HEK293T (cell line): ENCODE measurements around the gene MZT1.
"Not testable (repeated sequence)": the region's sequence is repeated elsewhere in the genome, so short reads cannot be mapped to it uniquely, and the experiment has no call there.

Source experiments
- CTCF ChIA-PET: fragments of 350-600 bp; formaldehyde crosslinking; extraction: SDS; loops from one replicate; lab custom pipeline; 2021; ENCODE audit warnings: antibody characterized with exemption, inconsistent platforms; lab: Yijun Ruan, JAX
- POLR2A ChIA-PET: fragments of 350-600 bp; formaldehyde crosslinking; extraction: SDS; loops from one replicate; lab custom pipeline; 2020; ENCODE audit warnings: antibody characterized with exemption, inconsistent platforms; lab: Yijun Ruan, JAX
- DNase-seq: peaks from one replicate; pipeline ENCODE4 v3.0.0; 2012; ENCODE audit warnings: mixed read lengths; ENCODE audit errors: extremely low spot score
- ARNT ChIP-seq: fragments of 450-650 bp; IDR thresholded peaks from 2 replicates; pipeline ENCODE4 v1.6.1; 2017; ENCODE audit warnings: mild to moderate bottlenecking
- BHLHE40 ChIP-seq: fragments of 450-650 bp; IDR thresholded peaks from 2 replicates; pipeline ENCODE4 v1.6.1; 2016; ENCODE audit warnings: mild to moderate bottlenecking, moderate library complexity, borderline replicate concordance
- CTBP1 ChIP-seq: fragments of 450-650 bp; IDR thresholded peaks from 2 replicates; pipeline ENCODE4 v1.6.1; 2016; ENCODE audit warnings: borderline replicate concordance
- ELF4 ChIP-seq: fragments of 450-650 bp; IDR thresholded peaks from 2 replicates; pipeline ENCODE4 v1.6.1; 2017; ENCODE audit warnings: antibody characterized with exemption
- FOXA1 ChIP-seq: fragments of 450-650 bp; IDR thresholded peaks from 2 replicates; pipeline ENCODE4 v1.6.1; 2016; ENCODE audit warnings: mild to moderate bottlenecking
- FOXK2 ChIP-seq: fragments of 450-650 bp; IDR thresholded peaks from 2 replicates; pipeline ENCODE4 v1.6.1; 2016; ENCODE audit warnings: mild to moderate bottlenecking
- FOXM1 ChIP-seq: fragments of 450-650 bp; IDR thresholded peaks from 2 replicates; pipeline ENCODE4 v1.6.1; 2017; ENCODE audit warnings: mild to moderate bottlenecking, borderline replicate concordance
- HDGF ChIP-seq: fragments of 450-650 bp; IDR thresholded peaks from 2 replicates; pipeline ENCODE4 v1.6.1; 2017; ENCODE audit warnings: antibody characterized with exemption, borderline replicate concordance
- L3MBTL2 ChIP-seq: fragments of 450-650 bp; conservative IDR thresholded peaks from 2 replicates; pipeline ENCODE4 v1.6.1; 2016; ENCODE audit warnings: mild to moderate bottlenecking
- LEF1 ChIP-seq: fragments of 450-650 bp; IDR thresholded peaks from 2 replicates; pipeline ENCODE4 v1.6.1; 2017; ENCODE audit warnings: mild to moderate bottlenecking, borderline replicate concordance
- NFRKB ChIP-seq: fragments of 450-650 bp; IDR thresholded peaks from 2 replicates; pipeline ENCODE4 v1.6.1; 2016; ENCODE audit warnings: mild to moderate bottlenecking, moderate library complexity
- SP1 ChIP-seq: fragments of 450-650 bp; IDR thresholded peaks from 2 replicates; pipeline ENCODE4 v1.6.1; 2017
- SUZ12 ChIP-seq: fragments of 450-650 bp; IDR thresholded peaks from 2 replicates; pipeline ENCODE4 v1.6.1; 2016; ENCODE audit warnings: mild to moderate bottlenecking
- TARDBP ChIP-seq: fragments of 450-650 bp; IDR thresholded peaks from 2 replicates; pipeline ENCODE4 v1.6.1; 2016
- ZNF384 ChIP-seq: fragments of 450-650 bp; IDR thresholded peaks from 2 replicates; pipeline ENCODE4 v1.6.1; 2016
- TF ChIP-seq, protein P1 (sequence below): fragments of 450-650 bp; IDR thresholded peaks from 2 replicates; pipeline ENCODE4 v1.6.1; 2016

The MZT1 gene

DNA sequence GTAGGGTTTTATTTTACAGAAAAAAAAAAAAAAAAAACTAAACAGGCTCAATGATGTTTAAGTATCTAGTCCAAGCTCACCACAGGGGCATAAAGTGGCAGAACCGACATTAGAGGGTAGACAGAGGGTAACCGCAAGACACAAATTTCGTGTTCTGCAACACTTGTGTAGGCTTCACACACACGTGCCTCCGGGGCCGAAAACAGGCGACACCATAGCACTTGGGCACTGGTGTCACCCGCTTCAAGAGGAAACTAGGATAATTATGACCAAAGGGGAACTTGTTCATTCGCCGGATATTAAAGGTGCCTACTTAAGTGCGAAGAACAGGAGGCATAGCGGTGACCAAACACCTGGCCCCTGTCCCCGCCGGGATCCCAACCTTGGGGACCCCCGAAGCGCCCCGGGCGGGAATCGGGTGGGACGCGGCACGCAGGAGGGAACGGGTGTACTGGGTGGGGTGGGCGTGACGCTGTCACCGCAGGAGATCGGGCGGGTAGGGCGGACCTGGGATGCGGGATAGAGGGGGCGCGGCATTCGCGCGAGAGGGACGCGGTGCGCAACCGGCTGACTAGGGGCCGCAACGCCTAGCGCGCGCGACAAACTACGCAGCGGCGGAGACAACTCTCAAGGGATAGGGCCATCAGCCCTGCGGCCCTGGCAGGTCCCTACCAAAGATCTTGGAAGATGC, 558 bp downstream of the MZT1 start:
- POLR2A ChIA-PET: no interaction called here
- CTCF ChIA-PET: no interaction called here
- peak; percentile 75 for DNase-seq
- TF ChIP-seq L3MBTL2: peak; percentile 98
- no peak for TF ChIP-seq ELF4
- peak; percentile 72 for TF ChIP-seq ZNF384

DNA sequence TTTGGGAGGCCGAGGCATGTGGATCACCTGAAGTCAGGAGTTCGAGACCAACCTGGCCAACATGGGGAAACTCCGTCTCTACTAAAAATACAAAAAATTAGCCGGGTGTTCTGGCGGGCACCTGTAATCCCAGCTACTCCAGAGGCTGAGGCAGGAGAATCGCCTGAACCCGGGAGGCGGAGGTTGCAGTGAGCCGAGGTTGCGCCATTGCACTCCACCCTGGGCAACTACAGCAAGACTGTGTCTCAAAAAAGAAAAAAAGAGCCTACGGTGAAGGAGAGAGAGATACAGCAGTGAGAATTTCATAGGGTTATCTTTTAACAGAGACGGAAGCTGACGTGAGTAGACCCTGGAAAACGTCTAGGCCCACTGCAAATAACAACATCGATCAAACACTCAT, 1.2 kb downstream of the MZT1 start:
- DNase-seq, CTCF ChIA-PET, POLR2A ChIA-PET: not testable (repeated sequence)

DNA sequence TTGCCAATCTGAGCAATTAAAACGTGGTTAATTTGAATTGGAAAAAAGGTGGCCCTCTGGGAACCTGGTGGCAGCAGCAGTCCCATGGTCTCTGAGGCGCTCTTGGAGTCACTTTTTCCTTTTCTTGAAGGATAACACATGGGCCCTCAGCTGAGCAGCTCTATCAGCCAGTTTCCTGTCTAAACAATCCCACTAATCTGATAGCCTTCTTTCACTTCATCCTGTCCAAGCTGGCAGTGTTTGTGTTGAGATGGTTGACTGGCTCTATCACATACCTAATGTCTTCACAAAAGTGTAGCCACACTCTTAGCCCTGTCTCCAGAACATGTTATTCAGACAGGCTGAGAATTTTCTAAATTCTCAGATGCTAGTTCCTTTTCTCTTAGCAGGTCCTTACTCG, 10.7 kb downstream of the MZT1 start:
- CTCF ChIA-PET: no interaction called here
- TF ChIP-seq SP1 (no peak), NFRKB (no peak), ELF4 (no peak), TARDBP (no peak), ARNT (no peak), HDGF (no peak), LEF1 (no peak), CTBP1 (no peak), L3MBTL2 (no peak), BHLHE40 (no peak), FOXM1 (no peak), ZNF384 (no peak), SUZ12 (no peak), FOXA1 (no peak), FOXK2 (no peak)
- TF ChIP-seq, protein P1, sequence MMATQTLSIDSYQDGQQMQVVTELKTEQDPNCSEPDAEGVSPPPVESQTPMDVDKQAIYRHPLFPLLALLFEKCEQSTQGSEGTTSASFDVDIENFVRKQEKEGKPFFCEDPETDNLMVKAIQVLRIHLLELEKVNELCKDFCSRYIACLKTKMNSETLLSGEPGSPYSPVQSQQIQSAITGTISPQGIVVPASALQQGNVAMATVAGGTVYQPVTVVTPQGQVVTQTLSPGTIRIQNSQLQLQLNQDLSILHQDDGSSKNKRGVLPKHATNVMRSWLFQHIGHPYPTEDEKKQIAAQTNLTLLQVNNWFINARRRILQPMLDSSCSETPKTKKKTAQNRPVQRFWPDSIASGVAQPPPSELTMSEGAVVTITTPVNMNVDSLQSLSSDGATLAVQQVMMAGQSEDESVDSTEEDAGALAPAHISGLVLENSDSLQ: no peak
- POLR2A ChIA-PET: no interaction called here
- DNase-seq: no peak

DNA sequence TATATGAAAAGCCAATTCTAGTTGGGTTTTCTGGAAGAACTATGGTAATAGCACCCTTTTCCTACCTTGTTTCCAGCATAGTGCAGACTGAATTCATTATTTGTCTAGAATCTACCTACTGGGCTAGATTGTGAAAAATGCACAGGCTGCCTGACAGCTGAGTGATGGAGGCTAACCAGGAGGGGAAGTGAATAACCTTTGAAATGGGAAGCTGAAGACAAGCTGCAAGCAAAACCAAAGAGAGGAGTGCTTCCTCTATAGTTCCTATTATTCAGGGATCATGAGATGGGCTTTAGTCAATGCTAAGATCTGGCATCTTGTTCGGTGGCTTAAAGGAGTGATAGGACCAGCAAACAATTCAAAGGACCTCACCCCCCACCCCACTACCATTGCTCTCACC, 26.9 kb downstream of the MZT1 start:
- ChIA-PET POLR2A (no interaction called here), CTCF (no interaction called here)
- DNase-seq: no peak
- TF ChIP-seq ZNF384: no peak

DNA sequence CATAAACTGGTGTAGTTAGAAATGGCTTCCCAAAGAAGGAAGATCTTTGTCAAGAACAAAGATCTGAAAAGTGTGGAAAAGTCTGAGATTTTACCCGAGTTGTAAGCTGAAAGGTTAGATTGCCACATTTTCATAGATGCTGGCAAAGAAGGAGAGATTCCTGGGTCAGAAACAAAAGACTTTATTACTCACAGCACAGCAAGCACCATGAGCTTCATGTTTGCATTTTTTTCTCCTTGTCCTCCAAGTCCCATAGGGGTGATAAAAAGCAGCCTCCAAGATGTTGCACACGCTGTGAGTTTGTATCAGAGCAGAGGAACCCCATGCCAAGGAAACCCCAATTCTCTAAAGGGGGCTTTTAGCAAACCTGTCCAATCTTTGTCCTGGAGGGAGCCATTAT, 29.3 kb downstream of the MZT1 start:
- POLR2A ChIA-PET: no interaction called here
- no peak for DNase-seq
- CTCF ChIA-PET: interaction anchor here (0.6 kb wide), 1 partner anchor 235 kb away, joined by 6 read pairs; no protein-coding TSS in a partner anchor
- TF ChIP-seq ARNT: no peak
- no peak for TF ChIP-seq CTBP1
- TF ChIP-seq ZNF384: no peak
- TF ChIP-seq L3MBTL2: no peak
- TF ChIP-seq TARDBP: no peak
- TF ChIP-seq, protein P1: no peak
- no peak for TF ChIP-seq LEF1
- TF ChIP-seq HDGF: no peak
- no peak for TF ChIP-seq SP1
- no peak for TF ChIP-seq FOXA1
- no peak for TF ChIP-seq ELF4
- no peak for TF ChIP-seq SUZ12
- no peak for TF ChIP-seq NFRKB
- TF ChIP-seq FOXK2: no peak
- no peak for TF ChIP-seq FOXM1
- no peak for TF ChIP-seq BHLHE40

DNA sequence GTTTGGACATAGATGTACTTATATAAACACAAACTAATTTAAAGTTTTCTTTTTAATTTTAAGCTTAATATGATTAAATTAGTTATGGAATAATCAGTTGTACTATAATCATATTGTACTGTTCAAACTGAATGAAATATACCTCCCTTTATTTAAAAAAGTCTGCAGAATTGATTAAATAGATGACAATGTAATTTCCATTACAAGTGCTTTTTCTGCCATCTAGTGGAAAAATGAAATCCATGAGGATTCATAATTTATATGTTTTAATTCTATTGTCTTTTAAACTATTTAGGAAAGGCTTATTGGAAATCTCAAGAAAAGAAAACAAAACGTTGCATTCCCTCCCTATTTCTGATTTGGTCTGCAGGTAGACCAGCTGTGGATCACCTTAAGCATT, 30.9 kb downstream of the MZT1 start:
- CTCF ChIA-PET: interaction anchor here (1.3 kb wide), 1 partner anchor 53 kb away, joined by 3 read pairs; no protein-coding TSS in a partner anchor
- no peak for TF ChIP-seq FOXK2
- no peak for TF ChIP-seq CTBP1
- no peak for TF ChIP-seq LEF1
- POLR2A ChIA-PET: no interaction called here
- no peak for DNase-seq

DNA sequence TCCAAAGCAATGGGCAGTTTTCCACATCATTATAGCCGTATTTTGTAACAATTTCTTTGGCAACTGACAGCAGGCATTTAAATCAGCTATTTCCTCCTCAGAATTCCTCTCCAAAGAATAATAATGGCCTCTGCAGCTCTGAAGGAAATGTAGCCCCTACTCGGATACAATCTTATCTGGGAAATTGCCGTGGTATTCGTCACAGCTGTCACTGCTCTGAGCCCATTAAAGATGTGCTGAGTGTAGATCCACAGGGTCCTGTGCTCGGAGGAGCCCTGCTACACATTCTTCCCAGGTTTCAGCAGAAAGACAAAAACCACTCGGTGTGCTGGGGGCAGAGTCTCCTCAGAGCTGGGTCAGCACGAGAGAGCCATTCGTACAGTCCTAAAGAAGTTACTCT, 33.1 kb downstream of the MZT1 start:
- DNase-seq: no peak
- TF ChIP-seq BHLHE40 (no peak), TARDBP (no peak), FOXK2 (no peak), ELF4 (no peak), ARNT (no peak), HDGF (no peak), SP1 (no peak), CTBP1 (no peak)
- POLR2A ChIA-PET: no interaction called here
- CTCF ChIA-PET: no interaction called here

DNA sequence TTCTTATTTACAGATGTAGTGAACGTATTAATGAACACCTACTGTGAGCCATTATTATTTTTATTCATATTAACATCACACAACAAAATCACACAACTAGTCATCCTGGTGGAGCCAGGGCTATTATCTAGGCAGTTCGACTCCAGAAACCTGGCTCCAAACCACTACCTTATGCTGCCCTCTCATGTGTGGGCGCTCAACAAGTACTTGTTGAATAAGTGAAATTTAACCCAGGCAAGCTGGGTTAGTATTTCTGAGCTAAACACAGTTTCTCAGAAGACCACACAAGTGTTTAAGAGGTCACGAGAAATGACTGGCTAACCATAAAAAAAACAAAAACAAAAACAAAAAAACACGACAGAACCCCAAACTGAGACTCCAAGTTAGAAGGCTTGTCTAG, 33.6 kb downstream of the MZT1 start:
- DNase-seq: no peak
- POLR2A ChIA-PET: no interaction called here
- TF ChIP-seq SP1: no peak
- TF ChIP-seq TARDBP: no peak
- no peak for TF ChIP-seq LEF1
- TF ChIP-seq, protein P1: no peak
- no peak for TF ChIP-seq ZNF384
- CTCF ChIA-PET: no interaction called here
